ENCODE data around the gene ZNF77. TPM values are rescaled to one million over a fixed set of nuclear protein-coding genes. Genes with fewer than 3 reads are reported as not detected.

The ZNF77 gene
- polyA plus RNA-seq, 1 of the 3 experiments (the other 2 are of a cell fraction), result 4.4 TPM

DNA sequence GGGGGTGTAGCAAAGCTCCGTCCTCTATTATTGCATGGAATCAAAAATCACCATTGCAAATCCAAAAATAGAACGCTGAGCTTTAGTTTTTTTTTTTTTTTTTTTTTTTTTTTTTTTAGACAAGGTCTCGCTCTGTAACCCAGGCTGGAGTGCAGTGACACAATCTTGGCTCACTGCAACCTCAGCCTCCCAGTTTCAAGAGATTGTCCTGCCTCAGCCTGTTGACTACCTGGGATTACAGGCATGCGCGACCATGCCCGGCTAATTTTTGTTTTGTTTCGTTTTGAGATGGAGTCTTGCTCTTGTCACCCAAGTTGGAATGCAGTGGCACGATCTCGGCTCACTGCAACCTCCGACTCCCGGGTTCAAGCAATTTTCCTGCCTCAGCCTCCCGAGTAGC is 15.3 kb upstream of the ZNF77 start (continued):
- TF ChIP-seq, protein P1, sequence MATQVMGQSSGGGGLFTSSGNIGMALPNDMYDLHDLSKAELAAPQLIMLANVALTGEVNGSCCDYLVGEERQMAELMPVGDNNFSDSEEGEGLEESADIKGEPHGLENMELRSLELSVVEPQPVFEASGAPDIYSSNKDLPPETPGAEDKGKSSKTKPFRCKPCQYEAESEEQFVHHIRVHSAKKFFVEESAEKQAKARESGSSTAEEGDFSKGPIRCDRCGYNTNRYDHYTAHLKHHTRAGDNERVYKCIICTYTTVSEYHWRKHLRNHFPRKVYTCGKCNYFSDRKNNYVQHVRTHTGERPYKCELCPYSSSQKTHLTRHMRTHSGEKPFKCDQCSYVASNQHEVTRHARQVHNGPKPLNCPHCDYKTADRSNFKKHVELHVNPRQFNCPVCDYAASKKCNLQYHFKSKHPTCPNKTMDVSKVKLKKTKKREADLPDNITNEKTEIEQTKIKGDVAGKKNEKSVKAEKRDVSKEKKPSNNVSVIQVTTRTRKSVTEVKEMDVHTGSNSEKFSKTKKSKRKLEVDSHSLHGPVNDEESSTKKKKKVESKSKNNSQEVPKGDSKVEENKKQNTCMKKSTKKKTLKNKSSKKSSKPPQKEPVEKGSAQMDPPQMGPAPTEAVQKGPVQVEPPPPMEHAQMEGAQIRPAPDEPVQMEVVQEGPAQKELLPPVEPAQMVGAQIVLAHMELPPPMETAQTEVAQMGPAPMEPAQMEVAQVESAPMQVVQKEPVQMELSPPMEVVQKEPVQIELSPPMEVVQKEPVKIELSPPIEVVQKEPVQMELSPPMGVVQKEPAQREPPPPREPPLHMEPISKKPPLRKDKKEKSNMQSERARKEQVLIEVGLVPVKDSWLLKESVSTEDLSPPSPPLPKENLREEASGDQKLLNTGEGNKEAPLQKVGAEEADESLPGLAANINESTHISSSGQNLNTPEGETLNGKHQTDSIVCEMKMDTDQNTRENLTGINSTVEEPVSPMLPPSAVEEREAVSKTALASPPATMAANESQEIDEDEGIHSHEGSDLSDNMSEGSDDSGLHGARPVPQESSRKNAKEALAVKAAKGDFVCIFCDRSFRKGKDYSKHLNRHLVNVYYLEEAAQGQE (IDR thresholded peaks at IDR 0.05; ENCODE audit: low read depth, low read length), result no peak
- TF ChIP-seq JUND (IDR thresholded peaks at IDR 0.05), result no peak
- no peak for TF ChIP-seq TEAD4 (IDR thresholded peaks at IDR 0.05; ENCODE audit: borderline replicate concordance, insufficient read depth)
- no peak for TF ChIP-seq EP300 (IDR thresholded peaks at IDR 0.05; ENCODE audit: borderline replicate concordance in 1 of 2, low read depth in 1 of 2, low read length in 1 of 2)
- no peak for TF ChIP-seq CHD2 (IDR thresholded peaks at IDR 0.05; ENCODE audit: low read length, partially characterized antibody)
- TF ChIP-seq ELF1 (IDR thresholded peaks at IDR 0.05), result no peak

DNA sequence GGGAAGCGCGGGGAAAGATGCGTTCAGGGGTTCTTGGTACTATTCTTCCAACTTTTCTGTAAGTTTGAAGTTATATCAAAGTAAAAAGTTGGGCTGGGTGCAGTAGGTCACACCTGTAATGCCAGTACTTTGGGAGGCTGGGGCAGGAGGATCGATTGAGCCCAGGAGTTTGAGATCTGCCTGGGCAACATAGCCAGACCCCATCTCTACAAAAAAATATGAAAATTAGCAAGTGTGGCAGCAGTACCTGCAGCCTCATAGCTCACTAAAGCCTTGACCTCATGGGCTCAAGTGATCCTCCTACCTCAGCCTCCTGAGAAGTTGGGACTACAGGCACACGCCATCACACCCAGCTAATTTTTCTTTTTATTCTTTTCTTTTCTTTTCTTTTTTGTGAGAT is 12.4 kb upstream of the ZNF77 start:
- CTCF ChIA-PET, result interaction anchor here (0.6 to 2.9 kb wide), 18 partner anchors 10 to 273 kb away, joined by 3 to 13 read pairs (median 4); no protein-coding TSS in a partner anchor
- Histone ChIP-seq H4K20me1 (ENCODE audit: insufficient read depth) (no peaks in the 10 kb centered on the region), H3K4me3 (ENCODE audit: low read depth in 2 of 2, low read length in 1 of 2) (no peak overlapping the region), H2AFZ (ENCODE audit: low read depth) (no peak overlapping the region), H3K27ac (ENCODE audit: low read depth in 2 of 2, low read length in 1 of 2) (no peak overlapping the region), H3K9ac (no peak overlapping the region), H3K4me1 (ENCODE audit: control insufficient read depth in 1 of 2, insufficient read depth in 2 of 2, low read depth in 1 of 2, low read length in 1 of 2) (no peaks in the 10 kb centered on the region), H3K36me3 (replicated peaks in 1 of 2; ENCODE audit: control insufficient read depth in 1 of 2, insufficient read depth in 2 of 2, low read length in 1 of 2) (no peaks in the 10 kb centered on the region), H3F3A (replicated peaks; ENCODE audit: insufficient read depth) (no peaks in the 10 kb centered on the region), H3K9me2 (no peaks in the 10 kb centered on the region), H3K4me2 (no peak overlapping the region), H3K27me3 (ENCODE audit: insufficient read depth) (0 out of 2 replicates have a peak, but pooled peaks cover 3% of the 10 kb centered on the region), H3K9me3 (no peaks in the 10 kb centered on the region), H3K79me2 (ENCODE audit: insufficient read depth) (no peaks in the 10 kb centered on the region)
- DNase-seq, result no peak
- POLR2A ChIA-PET, result no interaction called here
- TF ChIP-seq RAD21 (IDR thresholded peaks at IDR 0.05; ENCODE audit: low read length) (no peak), MEF2A (IDR thresholded peaks at IDR 0.05; ENCODE audit: borderline replicate concordance, low read depth) (no peak), ELF1 (IDR thresholded peaks at IDR 0.05) (no peak), RXRA (IDR thresholded peaks at IDR 0.05; ENCODE audit: borderline replicate concordance, low read depth) (no peak), FOXJ3 (CRISPR knock-in tag; IDR thresholded peaks at IDR 0.05) (no peak), YY1 (IDR thresholded peaks at IDR 0.05; ENCODE audit: low read depth) (no peak), CHD2 (IDR thresholded peaks at IDR 0.05; ENCODE audit: low read length, partially characterized antibody) (no peak), EZH2phosphoT487 (IDR thresholded peaks at IDR 0.05; ENCODE audit: borderline replicate concordance, low read depth) (no peak), FOXM1 (IDR thresholded peaks at IDR 0.05; ENCODE audit: low read depth) (no peak), FOSL2 (IDR thresholded peaks at IDR 0.05; ENCODE audit: borderline replicate concordance, low read depth) (no peak)
- TF ChIP-seq, protein P2, sequence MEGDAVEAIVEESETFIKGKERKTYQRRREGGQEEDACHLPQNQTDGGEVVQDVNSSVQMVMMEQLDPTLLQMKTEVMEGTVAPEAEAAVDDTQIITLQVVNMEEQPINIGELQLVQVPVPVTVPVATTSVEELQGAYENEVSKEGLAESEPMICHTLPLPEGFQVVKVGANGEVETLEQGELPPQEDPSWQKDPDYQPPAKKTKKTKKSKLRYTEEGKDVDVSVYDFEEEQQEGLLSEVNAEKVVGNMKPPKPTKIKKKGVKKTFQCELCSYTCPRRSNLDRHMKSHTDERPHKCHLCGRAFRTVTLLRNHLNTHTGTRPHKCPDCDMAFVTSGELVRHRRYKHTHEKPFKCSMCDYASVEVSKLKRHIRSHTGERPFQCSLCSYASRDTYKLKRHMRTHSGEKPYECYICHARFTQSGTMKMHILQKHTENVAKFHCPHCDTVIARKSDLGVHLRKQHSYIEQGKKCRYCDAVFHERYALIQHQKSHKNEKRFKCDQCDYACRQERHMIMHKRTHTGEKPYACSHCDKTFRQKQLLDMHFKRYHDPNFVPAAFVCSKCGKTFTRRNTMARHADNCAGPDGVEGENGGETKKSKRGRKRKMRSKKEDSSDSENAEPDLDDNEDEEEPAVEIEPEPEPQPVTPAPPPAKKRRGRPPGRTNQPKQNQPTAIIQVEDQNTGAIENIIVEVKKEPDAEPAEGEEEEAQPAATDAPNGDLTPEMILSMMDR (IDR thresholded peaks at IDR 0.05), result no peak
- TF ChIP-seq, protein P3, sequence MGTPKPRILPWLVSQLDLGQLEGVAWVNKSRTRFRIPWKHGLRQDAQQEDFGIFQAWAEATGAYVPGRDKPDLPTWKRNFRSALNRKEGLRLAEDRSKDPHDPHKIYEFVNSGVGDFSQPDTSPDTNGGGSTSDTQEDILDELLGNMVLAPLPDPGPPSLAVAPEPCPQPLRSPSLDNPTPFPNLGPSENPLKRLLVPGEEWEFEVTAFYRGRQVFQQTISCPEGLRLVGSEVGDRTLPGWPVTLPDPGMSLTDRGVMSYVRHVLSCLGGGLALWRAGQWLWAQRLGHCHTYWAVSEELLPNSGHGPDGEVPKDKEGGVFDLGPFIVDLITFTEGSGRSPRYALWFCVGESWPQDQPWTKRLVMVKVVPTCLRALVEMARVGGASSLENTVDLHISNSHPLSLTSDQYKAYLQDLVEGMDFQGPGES (IDR thresholded peaks at IDR 0.05; ENCODE audit: low read depth, low read length), result no peak
- TF ChIP-seq, protein P4, sequence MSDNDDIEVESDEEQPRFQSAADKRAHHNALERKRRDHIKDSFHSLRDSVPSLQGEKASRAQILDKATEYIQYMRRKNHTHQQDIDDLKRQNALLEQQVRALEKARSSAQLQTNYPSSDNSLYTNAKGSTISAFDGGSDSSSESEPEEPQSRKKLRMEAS (IDR thresholded peaks at IDR 0.05; ENCODE audit: low read depth), result no peak
- TF ChIP-seq, protein P1 (IDR thresholded peaks at IDR 0.05; ENCODE audit: low read depth, low read length), result no peak
- TF ChIP-seq, protein P5, sequence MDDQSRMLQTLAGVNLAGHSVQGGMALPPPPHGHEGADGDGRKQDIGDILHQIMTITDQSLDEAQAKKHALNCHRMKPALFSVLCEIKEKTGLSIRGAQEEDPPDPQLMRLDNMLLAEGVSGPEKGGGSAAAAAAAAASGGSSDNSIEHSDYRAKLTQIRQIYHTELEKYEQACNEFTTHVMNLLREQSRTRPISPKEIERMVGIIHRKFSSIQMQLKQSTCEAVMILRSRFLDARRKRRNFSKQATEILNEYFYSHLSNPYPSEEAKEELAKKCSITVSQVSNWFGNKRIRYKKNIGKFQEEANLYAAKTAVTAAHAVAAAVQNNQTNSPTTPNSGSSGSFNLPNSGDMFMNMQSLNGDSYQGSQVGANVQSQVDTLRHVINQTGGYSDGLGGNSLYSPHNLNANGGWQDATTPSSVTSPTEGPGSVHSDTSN (IDR thresholded peaks at IDR 0.05), result no peak
- WGBS (ENCODE audit: low lambda C conversion rate), result 71% methylated on average over 5 of the region's 5 CpGs
